ENCODE measurements around the gene RAB22A.

RAB22A gene

DNA sequence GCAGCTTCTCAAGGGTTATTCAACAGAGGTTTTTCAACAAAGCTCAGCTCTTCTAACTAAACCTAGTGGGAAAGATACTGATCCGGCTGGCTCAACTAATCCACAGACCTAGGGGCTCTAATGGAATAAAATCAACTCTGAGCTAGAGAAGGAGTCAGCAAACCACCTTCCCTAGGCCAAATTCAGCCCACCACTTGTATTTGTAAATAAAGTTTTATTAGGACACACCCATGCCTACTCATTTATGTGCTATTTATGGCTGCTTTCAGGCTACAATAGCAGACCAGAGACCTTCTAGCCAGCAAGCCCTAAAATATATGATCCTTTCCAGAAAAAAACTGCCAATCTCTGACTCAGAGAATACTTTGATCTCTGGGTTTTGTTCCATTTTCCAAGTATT, 6.0 kb upstream of the RAB22A start:
- no peak for DNase-seq (ENCODE audit: low spot score)

DNA sequence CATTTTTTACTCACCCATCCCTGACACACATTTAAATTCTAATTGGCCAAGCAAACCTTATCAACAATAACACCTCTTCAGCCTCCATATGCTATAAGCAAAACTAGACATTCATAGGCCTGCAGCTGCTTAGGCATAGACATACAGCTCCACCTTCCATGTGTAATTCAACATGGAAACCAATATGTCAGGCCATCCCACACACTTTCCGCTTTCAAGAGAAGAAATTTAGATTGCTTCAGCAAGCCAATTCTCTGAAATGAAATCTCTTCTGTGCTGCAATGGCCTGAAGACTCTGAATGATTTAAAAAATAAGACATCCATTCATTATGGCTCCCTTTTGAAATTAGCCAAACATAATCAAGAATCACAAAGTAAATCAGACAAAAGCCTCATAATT, 4.5 kb upstream of the RAB22A start:
- DNase-seq (ENCODE audit: low spot score) = no peak

DNA sequence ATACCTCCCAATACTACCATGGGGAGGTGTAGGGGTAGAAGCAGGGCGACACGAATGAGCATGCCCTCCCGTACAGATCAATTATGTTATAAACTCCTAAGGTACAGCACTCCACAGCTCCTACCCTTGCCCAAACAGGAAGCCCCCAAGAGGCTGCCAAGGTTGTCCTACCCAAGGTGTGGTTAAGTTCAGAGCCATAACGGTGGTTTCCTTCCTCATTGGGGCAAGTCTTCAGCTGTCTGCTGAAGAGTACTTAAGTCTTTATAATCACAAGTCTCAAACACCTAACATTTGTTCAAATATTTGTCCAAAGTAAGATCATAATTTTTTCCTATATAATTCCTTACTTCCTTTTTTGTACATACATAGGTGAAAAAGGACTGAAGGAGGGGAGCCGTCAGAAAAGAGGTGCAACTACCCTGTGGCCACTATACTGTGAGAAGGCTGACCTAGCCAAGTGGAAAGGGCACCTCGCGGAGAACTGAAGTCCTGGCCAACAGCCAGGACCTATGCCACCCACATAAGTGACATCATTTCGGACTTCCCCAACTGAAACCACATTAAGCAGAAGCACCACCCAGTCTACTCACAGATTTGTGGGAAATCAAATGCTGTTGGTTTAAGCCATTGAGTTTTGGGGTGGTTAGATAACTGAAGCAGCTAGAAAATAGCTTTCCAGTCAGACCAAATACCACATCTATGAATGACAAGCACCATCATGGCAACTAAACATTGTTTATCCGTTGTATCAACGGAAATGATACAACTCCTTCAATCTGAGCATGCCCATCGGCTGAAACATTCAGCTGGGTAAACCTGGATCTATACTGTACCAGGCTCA, 2.9 kb upstream of the RAB22A start:
- DNase-seq (ENCODE audit: low spot score) = no peak

DNA sequence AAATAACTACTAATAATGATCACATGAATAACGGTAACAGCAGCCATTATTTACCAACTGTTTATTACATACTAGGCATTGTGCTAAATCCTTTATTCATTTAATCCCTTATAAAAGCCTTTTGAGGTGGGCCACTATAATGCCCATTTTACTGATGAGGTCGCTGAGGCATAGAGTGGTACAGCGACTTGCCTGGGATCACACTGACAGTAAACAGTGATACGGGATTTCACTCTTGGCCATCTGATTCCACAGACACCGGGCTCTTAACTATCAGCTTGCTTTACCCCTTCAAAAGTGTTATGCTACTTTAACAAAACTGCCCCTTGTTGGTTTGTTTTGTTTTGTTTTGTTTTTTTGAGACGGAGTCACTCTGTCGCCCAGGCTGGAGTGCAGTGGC, 2.2 kb upstream of the RAB22A start:
- DNase-seq (ENCODE audit: low spot score) = no peak

DNA sequence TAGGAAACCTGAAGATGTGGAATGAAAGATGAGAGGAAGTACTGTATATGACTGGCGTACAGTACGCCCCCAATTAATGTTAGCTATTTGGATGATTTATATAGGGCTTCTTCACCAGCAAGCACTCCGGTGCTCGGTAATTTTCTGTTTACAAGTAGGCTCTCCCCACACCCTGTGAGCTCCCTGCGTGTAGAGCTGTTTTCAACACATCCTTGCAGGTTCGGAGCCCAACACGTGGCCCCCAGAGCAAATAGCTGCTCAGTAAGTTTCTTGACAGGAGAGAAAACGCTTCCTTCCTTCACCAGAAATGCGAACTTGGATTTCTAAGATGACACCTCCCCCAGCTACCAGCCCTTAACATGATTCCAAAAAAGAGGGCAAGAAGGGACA, 1.2 kb upstream of the RAB22A start:
- DNase-seq (ENCODE audit: low spot score) = no peak

DNA sequence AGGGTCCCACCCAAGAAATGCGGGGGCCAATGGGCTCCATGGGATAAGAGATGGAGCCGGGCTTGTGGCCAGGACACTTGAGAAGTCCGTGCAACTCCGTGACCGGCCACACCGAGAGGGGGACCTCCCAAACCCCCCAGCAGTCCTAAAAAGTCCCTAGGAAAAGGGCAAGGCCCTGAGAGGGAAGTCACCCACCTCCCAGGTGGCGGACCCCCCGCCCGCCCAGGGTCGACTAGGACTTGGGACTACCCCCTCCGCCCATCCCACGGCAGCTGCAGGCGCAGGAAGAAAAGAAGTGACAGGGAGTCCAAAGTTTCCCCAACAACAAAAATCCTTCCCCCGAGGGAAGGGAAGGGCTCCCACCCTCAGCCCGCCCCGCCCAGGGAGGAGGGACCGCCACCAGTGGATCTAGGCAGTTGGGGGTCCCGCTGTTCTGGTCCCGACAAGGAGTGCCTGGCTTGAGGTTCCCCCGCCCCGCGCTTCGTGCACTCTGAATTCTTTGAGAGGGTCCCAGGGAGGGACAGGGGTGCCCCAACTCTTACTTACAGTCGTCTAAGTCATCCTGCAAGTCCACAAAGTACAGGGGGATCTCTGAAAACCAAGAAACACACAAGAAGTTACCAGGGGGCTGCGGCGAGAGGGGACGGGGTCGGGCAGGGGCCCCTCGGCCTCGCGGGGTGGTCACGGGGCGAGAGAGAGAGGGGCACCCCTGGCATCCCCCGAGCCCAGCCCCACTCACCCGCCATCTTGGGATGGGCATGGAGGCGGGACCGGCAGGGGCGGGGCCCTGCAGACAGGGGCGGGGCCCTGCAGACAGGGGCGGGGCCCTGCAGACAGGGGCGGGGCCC, 611 bp upstream of the RAB22A start:
- DNase-seq (ENCODE audit: low spot score) = peak; percentile 87

DNA sequence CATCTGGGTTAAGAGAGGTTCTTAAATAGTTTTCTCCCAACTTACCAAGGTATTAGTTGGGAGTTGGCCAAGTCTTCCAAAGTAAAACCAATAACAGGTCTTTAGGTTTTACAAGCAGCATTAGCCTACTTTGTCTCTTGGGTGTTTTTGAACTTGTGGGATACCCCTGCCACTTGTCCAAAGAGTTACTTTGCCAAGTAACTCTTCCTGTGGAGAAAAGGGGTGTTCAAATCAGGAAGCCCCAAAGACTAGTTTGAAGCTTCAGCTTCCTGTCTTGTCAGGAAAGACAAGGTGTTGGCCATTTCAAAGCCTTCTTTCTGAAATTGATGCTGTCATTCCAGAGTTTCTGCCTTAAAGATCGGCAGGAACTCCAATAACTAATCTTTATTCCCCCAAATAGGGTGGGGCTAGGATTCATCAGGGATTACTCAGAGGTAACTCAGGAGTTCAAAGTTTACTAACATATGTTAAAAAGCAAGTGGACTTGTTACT, 822 bp downstream of the RAB22A start:
- DNase-seq (ENCODE audit: low spot score) = no peak

DNA sequence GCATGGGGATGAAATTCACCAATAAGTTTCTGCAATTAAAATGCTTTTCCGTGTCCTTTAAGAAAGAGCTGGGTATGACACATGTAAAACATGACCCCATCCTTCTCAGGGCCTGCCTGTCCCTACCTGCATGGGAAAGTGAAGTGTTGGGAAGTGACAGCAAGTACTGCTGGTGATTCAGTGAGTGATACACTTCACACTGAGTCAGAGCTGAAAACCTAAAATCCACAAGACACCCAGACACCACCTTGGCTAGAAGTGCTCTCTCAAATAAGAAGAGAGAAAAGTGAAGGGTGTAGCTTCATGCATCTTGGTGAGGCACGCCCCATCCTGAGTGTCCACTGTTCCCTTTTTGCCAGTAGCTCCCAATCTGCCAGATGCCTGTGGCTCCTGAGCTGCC, 3.3 kb downstream of the RAB22A start:
- no peak for DNase-seq (ENCODE audit: low spot score)

DNA sequence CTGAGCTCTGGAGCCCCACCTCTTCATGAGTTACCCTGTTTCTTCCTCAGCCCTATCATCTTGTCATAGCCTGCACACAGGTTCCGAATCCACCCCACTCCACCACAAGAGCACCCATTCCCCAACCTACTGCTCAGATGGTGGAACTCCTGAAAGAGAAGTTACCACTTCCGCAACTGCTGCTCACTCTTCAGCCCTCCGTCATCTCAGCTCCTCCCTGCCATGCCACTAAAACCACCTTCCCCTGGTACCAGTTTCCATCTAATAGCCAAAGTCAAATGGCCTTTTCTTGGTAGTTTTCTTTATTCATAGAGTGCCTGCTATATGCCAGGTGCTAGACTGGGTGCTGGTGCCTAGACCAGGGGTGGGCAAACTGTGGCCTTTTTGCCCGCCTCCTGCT, 3.9 kb downstream of the RAB22A start:
- DNase-seq (ENCODE audit: low spot score) = no peak

DNA sequence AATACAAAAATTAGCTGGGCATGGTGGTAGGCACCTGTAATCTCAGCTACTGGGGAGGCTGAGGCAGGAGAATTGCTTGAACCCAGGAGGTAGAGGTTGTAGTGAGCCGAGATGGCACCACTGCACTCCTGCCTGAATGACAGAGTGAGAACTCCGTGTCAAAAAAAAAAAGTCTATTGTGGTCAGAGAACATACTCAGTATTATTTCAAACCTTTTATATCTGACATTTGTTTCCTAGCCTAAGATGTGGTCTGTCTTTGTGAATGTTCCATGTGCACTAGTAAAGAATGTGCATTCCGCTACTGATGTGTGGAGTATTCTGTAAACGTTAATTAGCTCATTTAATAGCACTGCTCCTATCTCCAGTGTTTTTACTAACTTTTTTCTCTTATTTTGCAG, 11.7 kb downstream of the RAB22A start:
- no peak for DNase-seq (ENCODE audit: low spot score)

DNA sequence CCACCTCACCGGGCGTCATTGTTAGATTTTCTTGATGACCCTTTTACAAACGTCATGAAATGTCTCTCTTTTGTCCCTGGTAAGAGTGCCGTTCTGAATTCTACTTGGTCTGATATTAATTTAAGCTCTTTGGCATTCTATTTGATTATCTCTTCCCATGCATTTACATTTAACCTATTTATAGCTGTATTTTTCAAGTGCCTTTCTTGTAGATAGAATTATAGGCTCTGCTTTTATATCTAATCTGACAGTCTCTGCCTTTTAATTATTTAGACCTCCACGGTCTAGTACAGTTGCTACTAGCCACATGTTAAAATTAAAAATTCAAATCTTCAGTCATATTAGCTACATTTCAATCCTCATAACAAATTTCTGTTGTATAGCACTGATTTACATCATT, 12.6 kb downstream of the RAB22A start:
- no peak for DNase-seq (ENCODE audit: low spot score)

DNA sequence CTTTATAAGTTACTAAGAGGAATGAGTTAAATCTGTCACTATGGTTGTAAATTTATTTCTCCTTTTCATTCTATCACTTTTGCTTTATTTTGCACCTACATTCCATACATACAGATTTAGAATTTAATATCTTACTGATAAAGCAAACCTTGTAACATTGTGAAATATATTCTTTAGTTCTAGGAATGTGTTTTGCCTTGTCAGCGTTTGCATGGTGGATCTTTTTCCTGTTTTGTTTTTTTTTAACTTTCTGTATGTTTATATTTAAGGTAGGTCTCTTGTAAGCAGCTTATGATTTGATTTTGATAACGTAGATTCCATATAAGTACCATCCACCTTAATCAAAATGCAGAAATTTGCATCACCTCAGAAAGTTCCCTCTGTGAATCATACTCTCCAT, 16.4 kb downstream of the RAB22A start:
- no peak for DNase-seq (ENCODE audit: low spot score)

DNA sequence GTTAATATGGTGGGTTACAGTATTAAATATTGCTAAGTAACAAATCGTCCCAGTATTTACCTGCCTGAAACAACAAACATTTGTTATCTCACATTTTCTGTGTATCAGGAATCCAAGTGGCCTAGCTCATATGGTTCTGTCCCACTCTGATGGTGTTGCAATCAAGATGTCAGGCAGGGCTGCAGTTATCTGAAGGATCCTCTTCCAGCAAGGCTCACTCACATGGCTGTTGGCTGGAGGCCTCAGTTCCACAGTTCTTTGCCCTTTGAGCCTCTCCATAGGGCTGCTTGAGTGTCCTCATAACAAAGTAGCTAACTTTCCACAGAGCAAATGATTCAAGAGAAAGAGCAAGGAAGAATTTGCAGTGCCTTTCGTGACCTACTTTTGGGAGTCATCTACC, 17.7 kb downstream of the RAB22A start:
- no peak for DNase-seq (ENCODE audit: low spot score)

DNA sequence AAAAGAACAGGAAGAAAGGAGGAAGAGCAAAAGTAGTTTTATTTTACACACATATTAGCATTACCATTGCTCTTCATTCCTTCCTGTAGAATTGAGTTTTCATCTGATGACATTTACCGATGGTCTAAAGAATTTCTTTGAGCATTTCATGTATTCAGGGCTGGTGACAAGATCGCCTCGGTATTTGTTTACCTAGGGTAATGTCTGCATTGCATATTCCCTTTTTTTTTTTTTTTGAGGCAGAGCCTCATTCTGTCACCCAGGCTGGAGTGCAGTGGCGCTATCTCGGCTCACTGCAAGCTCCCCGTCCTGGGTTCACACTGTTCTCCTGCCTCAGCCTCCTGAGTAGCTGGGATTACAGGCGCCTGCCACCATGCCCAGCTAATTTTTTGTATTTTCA, 19.3 kb downstream of the RAB22A start:
- no peak for DNase-seq (ENCODE audit: low spot score)

DNA sequence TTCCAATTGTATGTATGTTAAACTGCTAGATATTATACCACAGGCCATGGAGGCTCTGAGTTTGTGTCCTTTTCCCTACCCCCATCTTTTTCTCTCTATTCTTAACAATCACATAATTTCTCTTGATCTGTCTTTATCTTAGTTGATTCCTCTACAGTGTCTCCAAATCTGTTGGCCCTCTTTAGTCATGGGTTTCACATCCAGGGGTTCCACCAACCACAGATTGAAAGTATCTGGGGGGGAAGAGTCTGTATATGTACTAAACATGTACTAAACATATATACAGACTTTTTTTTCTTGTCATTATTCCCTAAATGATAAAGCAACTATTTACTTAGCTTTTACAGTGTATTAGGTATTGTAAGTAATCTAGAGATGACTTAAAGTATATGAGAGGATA, 20.2 kb downstream of the RAB22A start:
- no peak for DNase-seq (ENCODE audit: low spot score)

DNA sequence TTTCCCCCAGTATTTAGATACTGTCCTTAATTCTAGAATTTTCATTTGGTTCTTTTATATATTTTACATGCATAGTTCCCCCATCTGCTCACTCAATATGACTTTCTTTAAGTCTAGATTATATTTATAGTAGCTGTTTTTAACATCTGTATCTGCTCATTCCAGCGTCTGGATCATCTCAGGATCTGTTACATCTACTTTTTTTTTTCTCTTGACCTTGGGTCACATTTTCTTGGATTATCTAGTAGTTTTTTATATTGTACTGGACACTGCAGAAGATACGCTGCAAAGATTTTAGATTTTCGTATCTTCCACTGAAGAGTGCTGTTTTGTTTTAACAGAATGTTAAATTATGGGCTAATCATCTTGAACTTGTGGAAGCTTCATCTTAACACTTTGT, 20.7 kb downstream of the RAB22A start:
- DNase-seq (ENCODE audit: low spot score) = no peak

DNA sequence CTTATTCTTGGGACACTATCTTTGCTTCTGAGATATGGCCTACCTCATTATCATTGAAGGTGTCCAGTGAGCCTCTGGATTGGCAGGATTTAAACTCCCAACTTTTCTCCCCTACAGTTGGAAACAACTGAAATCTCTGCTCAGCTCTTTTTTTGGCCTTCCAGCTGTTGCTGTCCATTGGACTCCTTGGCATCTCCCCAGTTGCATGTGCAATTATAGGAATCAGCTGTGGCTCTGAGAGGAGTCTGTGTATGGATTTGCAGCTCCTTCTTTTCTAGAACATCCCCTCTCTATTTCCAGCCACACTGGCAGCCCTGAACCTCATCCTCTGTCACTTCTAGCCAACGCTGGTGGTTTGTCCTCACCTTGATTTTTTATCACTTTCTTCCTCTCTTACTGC, 21.2 kb downstream of the RAB22A start:
- DNase-seq (ENCODE audit: low spot score) = no peak

DNA sequence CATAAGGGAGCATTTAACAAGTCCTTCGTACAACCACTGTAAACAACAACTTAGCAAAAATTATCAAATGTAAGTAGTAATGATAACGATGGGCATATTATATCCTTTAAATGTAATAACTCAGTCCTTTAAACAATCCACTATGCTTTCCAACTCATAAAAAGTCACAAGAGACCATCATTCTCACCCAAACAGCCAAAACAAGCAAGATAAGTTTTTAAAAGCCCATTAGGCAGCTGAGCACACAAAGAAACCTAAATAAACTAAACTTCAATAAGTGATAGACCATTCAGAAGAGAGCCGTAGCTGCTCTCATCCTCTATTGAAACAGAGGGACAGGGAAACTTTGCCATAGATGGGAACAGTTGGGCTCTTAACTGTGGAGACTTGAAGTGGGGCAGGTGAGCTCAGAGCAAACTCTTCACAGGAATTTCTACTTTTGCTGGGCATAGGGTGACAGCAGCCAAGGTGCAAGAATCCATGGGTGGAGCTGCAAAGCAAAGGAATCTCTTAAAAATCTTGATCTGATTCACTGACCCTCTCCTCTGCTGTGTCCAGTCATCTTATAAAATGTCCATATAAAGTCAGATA, 22.5 kb downstream of the RAB22A start:
- no peak for DNase-seq (ENCODE audit: low spot score)

DNA sequence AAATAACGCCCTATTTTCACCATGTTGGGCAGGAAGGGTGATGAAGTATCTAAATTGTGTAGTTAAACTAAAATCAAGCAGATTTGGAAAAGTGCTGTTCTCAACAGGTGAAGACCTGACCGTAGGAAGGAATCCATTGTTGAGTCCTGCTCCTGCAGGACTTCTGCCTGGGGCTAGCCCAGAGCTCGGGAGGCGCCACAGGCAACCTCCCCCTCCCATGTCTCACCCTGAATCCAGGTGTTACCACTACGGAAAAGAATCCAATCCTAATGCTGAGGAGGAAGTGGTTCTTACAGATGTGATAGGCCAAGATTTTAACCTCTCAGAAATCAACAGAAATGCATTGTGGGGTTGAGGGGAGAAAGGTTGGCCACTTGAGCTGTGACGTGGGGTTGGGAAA, 30.2 kb downstream of the RAB22A start:
- DNase-seq (ENCODE audit: low spot score) = no peak

DNA sequence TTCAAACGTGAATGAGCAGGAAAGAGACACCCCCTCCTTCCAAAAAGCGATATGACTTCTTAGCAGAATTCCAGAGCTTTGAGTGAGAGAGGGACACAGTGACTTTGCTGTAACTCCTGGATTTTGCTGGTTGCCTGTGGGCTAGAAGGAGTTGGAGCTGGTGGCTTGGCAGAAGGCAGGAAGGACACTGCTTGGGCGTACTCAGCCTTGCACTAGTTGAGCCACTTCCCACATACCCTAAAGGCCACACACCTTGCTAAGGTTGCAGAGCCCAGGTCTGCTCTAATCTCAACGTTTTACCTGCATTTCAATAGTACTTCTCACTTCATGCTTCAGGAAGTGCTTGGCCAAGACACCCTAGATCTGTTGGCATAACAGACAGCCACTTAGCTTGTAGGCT, 30.6 kb downstream of the RAB22A start:
- DNase-seq (ENCODE audit: low spot score) = no peak

DNA sequence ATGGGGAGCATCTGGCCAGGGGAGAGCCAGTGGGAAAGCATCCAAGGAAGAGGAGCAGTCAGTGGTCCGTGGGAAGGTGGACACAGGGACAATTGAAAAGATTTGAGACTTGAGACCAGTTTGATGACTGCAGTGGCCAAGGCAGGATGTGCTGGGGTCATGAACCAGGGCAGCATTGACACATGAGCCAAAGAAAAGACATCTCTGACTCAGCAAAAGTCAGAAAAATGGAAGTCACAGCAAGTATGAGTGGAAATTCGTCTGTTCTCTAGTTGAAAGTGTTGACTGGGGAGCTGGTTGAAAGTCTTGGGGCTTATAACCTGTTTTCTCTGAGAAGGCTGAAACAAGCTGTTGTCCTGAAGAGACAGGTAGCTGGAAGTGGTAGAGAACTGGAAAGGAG, 31.3 kb downstream of the RAB22A start:
- DNase-seq (ENCODE audit: low spot score) = no peak

DNA sequence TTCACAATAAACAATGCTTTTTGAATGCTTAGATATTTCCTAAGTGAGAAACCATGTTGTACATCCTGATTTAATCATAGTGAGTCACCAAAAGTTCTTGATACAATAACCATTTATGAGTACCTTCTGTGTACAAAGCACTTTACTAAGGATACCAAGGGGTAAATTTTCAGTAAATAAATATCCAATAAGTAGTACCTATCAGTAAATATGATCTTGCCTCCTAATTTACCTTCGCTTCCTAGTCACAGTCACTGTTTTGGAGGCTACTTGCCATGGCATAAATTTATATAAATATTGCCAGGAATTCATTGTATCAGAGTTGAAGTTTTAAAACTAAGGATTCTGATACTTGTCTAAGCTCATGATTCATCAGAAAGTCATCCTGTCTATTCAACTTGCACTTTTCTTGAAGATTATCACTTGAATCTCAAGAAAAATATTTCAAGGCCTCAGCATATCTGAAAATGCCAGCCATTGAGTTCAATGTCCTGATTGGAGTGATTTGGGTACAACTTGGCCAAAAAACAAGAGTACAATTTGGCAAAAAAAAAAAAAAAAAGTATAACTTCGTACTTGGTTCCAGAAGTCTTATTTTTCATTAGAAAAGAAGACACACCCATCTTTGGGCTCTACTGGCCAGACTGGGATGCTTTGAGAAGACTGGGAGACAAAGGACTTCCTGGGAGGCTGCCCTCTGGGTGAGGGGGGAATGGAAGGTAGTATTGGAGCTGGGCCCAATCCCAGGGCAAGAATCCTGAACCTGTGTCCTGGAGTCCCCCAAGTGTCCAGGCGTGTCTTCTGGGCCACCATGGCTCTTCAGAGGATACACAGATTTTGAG, 32.8 kb downstream of the RAB22A start:
- DNase-seq (ENCODE audit: low spot score) = no peak
